Sigmoid colon (tissue), 7 donors: ENCODE measurements around the gene FXN. TPM values are rescaled to one million over a fixed set of nuclear protein-coding genes. Genes with fewer than 3 reads are reported as not detected.
A peak's percentile ranks its signal among the peaks of the same experiment; 100 is the strongest.

Experiments used
- DNase-seq: peaks from one replicate; pipeline ENCODE4 v3.0.0-alpha.2; 2019
- H3K27ac ChIP-seq, 4 donors: fragments of 200-600 bp; sonication (generic); one replicate each; pipeline ENCODE4 v1.5.1; 2016 to 2019; ENCODE audit warnings: mild to moderate bottlenecking in 1 of 4
- H3K27me3 ChIP-seq, 3 donors: fragments of 200-600 bp; sonication (generic); one replicate each; pipeline ENCODE4 v1.5.1; 2019; ENCODE audit warnings: mild to moderate bottlenecking in 1 of 3
- H3K36me3 ChIP-seq, 4 donors: fragments of 200-600 bp; sonication (generic); one replicate each; pipeline ENCODE4 v1.5.1; 2016 to 2019
- H3K4me1 ChIP-seq, 4 donors: fragments of 200-600 bp; sonication (generic); one replicate each; pipeline ENCODE4 v1.5.1; 2017 to 2019
- H3K4me3 ChIP-seq, 4 donors: fragments of 200-600 bp; sonication (generic); one replicate each; pipeline ENCODE4 v1.5.1; 2017 to 2019; ENCODE audit warnings: mild to moderate bottlenecking in 2 of 4, moderate library complexity in 1 of 4
- H3K9me3 ChIP-seq, 4 donors: fragments of 200-600 bp in 3 of 4; sonication (generic) in 3 of 4; one replicate each; pipeline versions ENCODE4 v1.5.1 to v1.6.1; 2013 to 2019
- EP300 ChIP-seq, 4 donors: sonication (generic); formaldehyde crosslinking; IDR thresholded peaks; one replicate each; pipeline ENCODE4 v1.6.1; 2017; ENCODE audit warnings: antibody characterized with exemption in 4 of 4
- POLR2A ChIP-seq, 2 donors: fragments of 450-650 bp; IDR thresholded peaks; one replicate each; pipeline ENCODE4 v1.6.1; 2016; ENCODE audit warnings: antibody characterized with exemption in 2 of 2, mild to moderate bottlenecking in 2 of 2, moderate library complexity in 2 of 2
- POLR2AphosphoS5 ChIP-seq, 4 donors: sonication (generic); formaldehyde crosslinking; IDR thresholded peaks; one replicate each; pipeline ENCODE4 v1.6.1; 2017; ENCODE audit warnings: antibody characterized with exemption in 4 of 4
- WGBS, 2 donors: extraction: QIAGEN DNeasy Blood & Tissue Kit; methylation state at CpG; one replicate each; pipeline ENCODE4 v1.1.7; 2013; 5-methylcytosine and 5-hydroxymethylcytosine counted together
- intact Hi-C: fragments of 100-400 bp; cut with DNase I; formaldehyde crosslinking; loops from one replicate; pipeline ENCODE4 v1.15.1; 2023
- polyA plus RNA-seq, 3 donors: library from polyadenylated mRNA; stranded (reverse); fragments of 200-250 nt; gene quantifications; one replicate each; pipeline ENCODE4 v1.2.3, GENCODE V29; 2013
- total RNA-seq, 4 donors: library from RNA; depleted of rRNA; stranded (reverse); fragments of >200 nt; gene quantifications; one replicate each; pipeline ENCODE4 v1.1.0, GENCODE V29; 2016
- TF ChIP-seq, protein P1 (sequence below), 4 experiments: fragments of 450-650 bp in 3 of 4; fragments of 200-600 bp in 1 of 4; IDR thresholded peaks; one replicate each; pipeline ENCODE4 v1.5.1; 2016 to 2019; ENCODE audit warnings: antibody characterized with exemption in 4 of 4, mild to moderate bottlenecking in 3 of 4, moderate library complexity in 2 of 4
- donor health status: healthy with polysubstance abuse.
- donor health status: Bipolar disorder and iron deficiency.
- donor health status: healthy.

Gene FXN
- total and polyA plus RNA-seq, 7 donors: 3.4 to 16.1 (median 8.7) TPM

DNA sequence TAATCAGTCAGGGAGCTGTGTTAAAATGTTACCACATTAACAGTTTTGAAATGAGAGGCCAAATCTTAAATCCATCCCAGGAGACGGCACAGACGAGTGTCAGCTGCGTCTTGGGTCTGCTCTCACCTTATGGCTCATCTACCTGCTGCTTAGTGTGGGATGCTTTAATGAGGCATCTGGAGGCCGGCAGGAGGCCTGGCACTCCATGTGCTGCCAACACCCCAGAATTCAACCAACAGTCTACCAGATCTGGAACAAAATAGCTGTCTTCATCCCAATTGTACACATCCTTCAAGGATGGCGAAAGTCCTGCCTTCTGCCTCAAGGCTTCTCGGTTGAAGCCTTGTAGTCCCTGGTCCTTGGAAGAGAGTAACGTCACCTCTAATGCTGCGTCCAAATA, 33.6 kb upstream of the FXN start:
- no peak overlapping the region for H3K4me3 ChIP-seq
- H3K9me3 ChIP-seq: no peaks in the 10 kb centered on the region
- no peaks in the 10 kb centered on the region for H3K27me3 ChIP-seq
- TF ChIP-seq EP300 (IDR thresholded peaks at IDR 0.05) (no peak), POLR2AphosphoS5 (IDR thresholded peaks at IDR 0.05) (no peak), POLR2A (IDR thresholded peaks at IDR 0.05) (no peak)
- TF ChIP-seq, protein P1, sequence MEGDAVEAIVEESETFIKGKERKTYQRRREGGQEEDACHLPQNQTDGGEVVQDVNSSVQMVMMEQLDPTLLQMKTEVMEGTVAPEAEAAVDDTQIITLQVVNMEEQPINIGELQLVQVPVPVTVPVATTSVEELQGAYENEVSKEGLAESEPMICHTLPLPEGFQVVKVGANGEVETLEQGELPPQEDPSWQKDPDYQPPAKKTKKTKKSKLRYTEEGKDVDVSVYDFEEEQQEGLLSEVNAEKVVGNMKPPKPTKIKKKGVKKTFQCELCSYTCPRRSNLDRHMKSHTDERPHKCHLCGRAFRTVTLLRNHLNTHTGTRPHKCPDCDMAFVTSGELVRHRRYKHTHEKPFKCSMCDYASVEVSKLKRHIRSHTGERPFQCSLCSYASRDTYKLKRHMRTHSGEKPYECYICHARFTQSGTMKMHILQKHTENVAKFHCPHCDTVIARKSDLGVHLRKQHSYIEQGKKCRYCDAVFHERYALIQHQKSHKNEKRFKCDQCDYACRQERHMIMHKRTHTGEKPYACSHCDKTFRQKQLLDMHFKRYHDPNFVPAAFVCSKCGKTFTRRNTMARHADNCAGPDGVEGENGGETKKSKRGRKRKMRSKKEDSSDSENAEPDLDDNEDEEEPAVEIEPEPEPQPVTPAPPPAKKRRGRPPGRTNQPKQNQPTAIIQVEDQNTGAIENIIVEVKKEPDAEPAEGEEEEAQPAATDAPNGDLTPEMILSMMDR (IDR thresholded peaks at IDR 0.05): no peak
- WGBS, 2 donors: 69 to 73% methylated on average over 8 of the region's 8 CpGs
- no peaks in the 10 kb centered on the region for H3K36me3 ChIP-seq
- H3K27ac ChIP-seq: no peak overlapping the region
- H3K4me1 ChIP-seq: peaks cover 0 to 36% (median 20%) of the 10 kb centered on the region in 4 donors
- intact Hi-C loops: loop anchor here (2.0 to 10.0 kb wide), 2 partner anchors 219 to 657 kb away; no protein-coding TSS in a partner anchor
- no peak for DNase-seq

DNA sequence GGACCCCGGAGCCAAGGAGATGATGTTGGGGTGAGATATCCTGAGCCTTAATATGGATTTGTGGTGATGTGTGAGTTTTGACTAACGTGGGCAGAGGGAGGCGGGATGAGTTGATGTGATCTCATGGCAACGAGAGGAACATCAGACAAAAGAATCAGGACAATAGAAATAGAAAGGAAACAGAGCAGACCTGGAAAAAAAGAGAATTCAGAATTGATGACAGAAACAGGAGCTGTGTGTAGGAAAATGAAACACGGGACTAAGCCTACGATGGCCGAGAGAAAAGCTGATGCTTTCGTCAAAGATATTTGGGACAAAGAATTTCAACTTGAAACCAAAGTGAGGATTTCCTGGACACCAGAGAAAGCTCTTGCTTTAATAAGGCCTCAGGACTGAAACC, 32.5 kb upstream of the FXN start:
- Histone ChIP-seq H3K36me3 (no peaks in the 10 kb centered on the region), H3K4me3 (no peak overlapping the region), H3K9me3 (no peaks in the 10 kb centered on the region), H3K27ac (no peak overlapping the region), H3K4me1 (peaks cover 0 to 27% (median 17%) of the 10 kb centered on the region in 4 donors), H3K27me3 (no peaks in the 10 kb centered on the region)
- 83 to 84% methylated on average over 8 of the region's 8 CpGs for WGBS, 2 donors
- intact Hi-C loops: loop anchor here (10.0 kb wide), 1 partner anchor 658 kb away; no protein-coding TSS in a partner anchor
- no peak for DNase-seq
- no peak for TF ChIP-seq POLR2A (IDR thresholded peaks at IDR 0.05)

DNA sequence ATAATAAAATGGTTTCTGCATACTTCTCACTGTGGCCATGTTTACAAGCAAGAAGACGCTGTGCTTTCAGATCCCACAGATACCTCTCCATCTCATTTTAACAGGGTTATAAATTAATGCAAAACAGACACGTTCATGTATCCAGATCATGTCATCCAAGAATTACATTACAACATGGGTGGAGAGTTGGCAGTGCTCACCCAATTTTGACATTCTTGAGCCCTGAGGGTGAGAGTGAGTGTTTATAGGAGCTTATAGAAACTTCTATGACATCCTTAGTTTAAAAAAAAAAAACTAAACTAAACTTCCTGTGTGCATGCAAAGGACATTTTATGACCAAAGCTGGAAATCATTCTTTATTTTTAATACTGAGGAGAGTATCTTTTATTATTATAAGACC, 30.7 kb upstream of the FXN start:
- intact Hi-C loops: loop anchor here (10.0 kb wide), 1 partner anchor 660 kb away; no protein-coding TSS in a partner anchor
- H3K27me3 ChIP-seq: no peaks in the 10 kb centered on the region
- DNase-seq: no peak
- no peak overlapping the region for H3K4me3 ChIP-seq
- H3K36me3 ChIP-seq: no peaks in the 10 kb centered on the region
- H3K9me3 ChIP-seq: no peaks in the 10 kb centered on the region
- TF ChIP-seq EP300 (IDR thresholded peaks at IDR 0.05) (no peak), POLR2A (IDR thresholded peaks at IDR 0.05) (no peak), POLR2AphosphoS5 (IDR thresholded peaks at IDR 0.05) (no peak)
- H3K27ac ChIP-seq: peak overlapping the region in 3 of 4 donors; percentile 1 to 41 (median 18)
- peaks cover 0 to 13% (median 8%) of the 10 kb centered on the region in 4 donors for H3K4me1 ChIP-seq
- 50 to 66% methylated on average over 2 of the region's 2 CpGs for WGBS, 2 donors

- TF ChIP-seq POLR2AphosphoS5 (IDR thresholded peaks at IDR 0.05): no peak
- peaks cover 0 to 7% (median 5%) of the 10 kb centered on the region in 4 donors for H3K4me1 ChIP-seq
- DNase-seq: no peak
- intact Hi-C loops: loop anchor here (10.0 kb wide), 1 partner anchor 665 kb away; no protein-coding TSS in a partner anchor
- H3K9me3 ChIP-seq: no peaks in the 10 kb centered on the region
- H3K36me3 ChIP-seq: no peaks in the 10 kb centered on the region
- no peak overlapping the region for H3K4me3 ChIP-seq
- H3K27ac ChIP-seq: no peak overlapping the region
- 75 to 81% methylated on average over 1 of the region's 1 CpG for WGBS, 2 donors
- no peaks in the 10 kb centered on the region for H3K27me3 ChIP-seq
Measured at GRCh38 chr9:69009708-69010107, 25.8 kb upstream of the FXN start.

- no peak overlapping the region for H3K27ac ChIP-seq
- 58 to 85% methylated on average over 18 of the region's 18 CpGs for WGBS, 2 donors
- DNase-seq: no peak
- H3K9me3 ChIP-seq: no peaks in the 10 kb centered on the region
- intact Hi-C loops: no loop called here
- H3K4me1 ChIP-seq: peaks cover 0 to 10% (median 0%) of the 10 kb centered on the region in 4 donors
- H3K27me3 ChIP-seq: no peaks in the 10 kb centered on the region
- H3K36me3 ChIP-seq: no peaks in the 10 kb centered on the region
- no peak overlapping the region for H3K4me3 ChIP-seq
- TF ChIP-seq, protein P1 (IDR thresholded peaks at IDR 0.05): no peak
- no peak for TF ChIP-seq POLR2AphosphoS5 (IDR thresholded peaks at IDR 0.05)
Measured at GRCh38 chr9:69012696-69013381, 22.7 kb upstream of the FXN start.

DNA sequence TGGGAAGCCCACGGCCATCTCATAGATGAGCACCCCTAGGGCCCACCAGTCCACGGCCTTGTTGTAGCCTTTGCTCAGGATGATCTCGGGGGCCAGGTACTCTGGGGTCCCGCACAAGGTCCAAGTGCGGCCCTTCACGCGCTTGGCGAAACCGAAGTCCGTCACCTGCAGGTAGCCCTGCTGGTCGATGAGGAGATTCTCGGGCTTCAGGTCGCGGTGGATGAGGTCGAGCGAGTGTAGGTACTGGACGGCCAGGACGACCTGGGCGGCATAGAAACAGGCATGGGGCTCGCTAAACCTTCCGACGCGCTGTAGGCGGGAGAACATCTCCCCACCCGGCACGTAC, 22.2 kb upstream of the FXN start:
- intact Hi-C loops: no loop called here
- H3K4me1 ChIP-seq: peaks cover 0 to 10% (median 0%) of the 10 kb centered on the region in 4 donors
- H3K27ac ChIP-seq: no peak overlapping the region
- H3K36me3 ChIP-seq: no peaks in the 10 kb centered on the region
- H3K27me3 ChIP-seq: no peaks in the 10 kb centered on the region
- no peak overlapping the region for H3K4me3 ChIP-seq
- WGBS, 2 donors: 95 to 98% methylated on average over 26 of the region's 26 CpGs
- no peaks in the 10 kb centered on the region for H3K9me3 ChIP-seq
- DNase-seq: no peak
- TF ChIP-seq, protein P1 (IDR thresholded peaks at IDR 0.05): no peak
- TF ChIP-seq POLR2AphosphoS5 (IDR thresholded peaks at IDR 0.05) (no peak), POLR2A (IDR thresholded peaks at IDR 0.05) (no peak), EP300 (IDR thresholded peaks at IDR 0.05) (no peak)
